Fibroblast of skin of back (primary cell): ENCODE measurements around the gene ABCA2.

Experiments
- DNase-seq: peaks from one replicate; pipeline ENCODE4 v3.0.0-alpha.2; 2013

ABCA2 gene

GRCh38 chr9:136963341-136963740, 64.7 kb downstream of the ABCA2 start:
- no peak for DNase-seq

- no peak for DNase-seq
Measured at GRCh38 chr9:136962701-136963248, 65.3 kb downstream of the ABCA2 start.

- DNase-seq, result no peak
Measured at GRCh38 chr9:136962163-136962562, 65.9 kb downstream of the ABCA2 start.

GRCh38 chr9:136961279-136962065, 66.6 kb downstream of the ABCA2 start:
- DNase-seq, result no peak

GRCh38 chr9:136960938-136961275, 67.1 kb downstream of the ABCA2 start:
- DNase-seq, result no peak

- no peak for DNase-seq
Measured at GRCh38 chr9:136960212-136960937, 67.7 kb downstream of the ABCA2 start.

- no peak for DNase-seq
Measured at GRCh38 chr9:136958898-136959850, 68.9 kb downstream of the ABCA2 start.

GRCh38 chr9:136958473-136958872, 69.6 kb downstream of the ABCA2 start:
- no peak for DNase-seq

GRCh38 chr9:136957901-136958300, 70.1 kb downstream of the ABCA2 start:
- no peak for DNase-seq

GRCh38 chr9:136957461-136957860, 70.6 kb downstream of the ABCA2 start:
- no peak for DNase-seq
